ENCODE measurements around the gene KDM2A.

The KDM2A gene

GRCh38 chr11:67286621-67287333 is 167.7 kb downstream of the KDM2A start:
- DNase-seq (ENCODE audit: low spot score) = peak; percentile 94

DNA sequence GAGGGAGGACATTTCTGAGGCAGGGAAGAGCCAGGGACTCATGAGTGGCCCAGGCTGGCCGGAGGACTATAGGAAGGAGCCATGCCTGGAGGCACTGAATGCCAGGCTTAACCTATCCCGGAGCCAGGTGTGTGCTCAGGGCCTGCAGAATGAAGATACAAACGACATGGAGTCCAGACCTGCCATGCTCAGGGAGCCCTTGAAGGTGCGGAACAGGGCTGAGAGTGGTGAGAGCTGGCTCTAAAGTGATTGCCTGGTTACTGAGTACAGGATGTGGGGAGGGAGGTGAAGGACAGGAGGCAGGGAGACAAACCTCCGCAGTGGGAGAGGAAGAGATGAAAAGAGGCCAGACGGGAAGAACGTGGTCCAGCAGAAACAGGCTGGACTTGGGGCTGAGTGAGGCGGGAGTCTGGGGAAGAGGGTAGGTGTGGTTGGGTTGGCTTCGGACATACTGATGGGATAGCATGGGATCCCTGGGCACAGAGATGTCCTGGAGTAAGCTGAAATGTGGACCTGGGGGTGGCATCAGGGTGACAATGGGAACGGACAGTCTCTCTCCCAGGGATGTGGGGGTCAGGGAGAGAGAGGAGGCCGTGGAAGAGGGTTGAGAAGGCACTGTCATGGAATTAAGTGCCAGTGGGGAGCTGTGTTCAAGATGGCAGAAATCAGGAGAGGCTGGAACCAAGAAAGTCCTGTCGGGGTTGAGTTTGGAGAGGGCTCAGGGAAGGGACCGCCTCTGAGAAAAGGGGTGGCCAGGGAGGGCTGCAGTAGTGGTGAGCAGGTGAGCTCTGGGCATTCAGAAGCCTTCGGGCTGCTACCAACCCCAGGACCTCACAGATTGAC is 168.5 kb downstream of the KDM2A start:
- no peak for DNase-seq (ENCODE audit: low spot score)

- no peak for DNase-seq (ENCODE audit: low spot score)
Measured at GRCh38 chr11:67288198-67288451, 169.1 kb downstream of the KDM2A start.

DNA sequence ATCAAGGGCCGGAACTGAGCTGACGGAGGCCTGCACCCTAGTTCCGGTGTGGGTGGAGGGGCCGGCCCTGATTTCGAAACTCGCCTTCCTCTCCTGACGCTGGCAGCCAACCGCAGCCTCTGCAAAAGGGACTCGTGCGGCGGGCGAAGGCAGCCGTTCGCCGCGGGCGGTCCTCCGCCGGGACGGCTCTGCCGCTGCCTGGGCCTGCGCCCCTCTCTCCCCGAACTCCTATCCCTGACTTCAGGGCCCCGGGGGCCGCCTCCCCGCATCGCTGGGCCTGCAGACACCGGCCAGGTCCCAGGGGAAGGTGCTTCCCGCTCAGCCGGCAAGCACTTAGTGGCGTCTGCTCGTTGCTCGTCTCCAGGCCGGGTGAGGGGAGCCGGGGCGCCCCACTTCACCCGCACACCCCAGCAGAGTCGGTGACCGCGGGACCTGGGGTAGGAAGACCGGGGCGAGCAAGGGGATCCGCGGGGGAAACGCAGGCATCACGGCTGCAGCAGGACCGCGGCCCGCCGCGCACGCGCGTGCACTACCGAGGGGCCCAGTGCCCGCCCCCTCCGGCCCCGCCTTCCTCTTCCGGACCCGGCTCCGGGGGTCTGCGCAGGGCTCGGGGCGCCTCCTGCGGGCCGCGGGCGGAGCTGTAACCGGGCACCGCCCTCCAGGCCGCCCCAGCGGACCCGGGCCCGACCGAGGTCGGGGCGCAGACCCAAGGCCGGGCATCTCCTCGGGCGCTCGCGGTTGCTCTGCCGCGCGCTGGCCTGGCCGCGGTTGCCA is 169.6 kb downstream of the KDM2A start:
- peak; percentile 100 for DNase-seq (ENCODE audit: low spot score)

DNA sequence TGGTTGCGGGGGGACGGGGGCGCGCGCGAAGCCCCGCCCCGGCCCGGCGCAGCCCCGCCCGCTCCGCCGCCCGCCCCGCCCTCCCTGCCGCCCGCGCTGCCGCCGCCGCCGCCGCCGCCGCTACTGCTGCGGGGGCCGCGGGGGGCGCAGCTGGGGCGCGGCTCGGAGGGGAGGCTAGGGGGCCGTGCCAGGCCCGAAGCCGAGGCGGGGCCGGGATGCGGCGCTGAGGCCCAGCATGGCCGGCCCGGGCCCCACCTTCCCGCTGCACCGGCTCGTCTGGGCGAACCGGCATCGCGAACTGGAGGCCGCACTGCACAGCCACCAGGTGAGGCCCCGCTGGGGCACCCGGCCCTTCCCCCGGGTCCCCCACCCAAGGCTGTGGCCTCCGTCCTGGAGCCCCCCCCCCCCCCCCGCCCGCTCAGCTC is 170.2 kb downstream of the KDM2A start, which contains the start of gene ANKRD13D:
ANKRD13D (plus strand) TSS at position 78 of the 425 bp plus-strand sequence; CDS start at position 236, 158 bp downstream.
- no peak for DNase-seq (ENCODE audit: low spot score)

GRCh38 chr11:67289651-67290479 is 170.8 kb downstream of the KDM2A start:
- no peak for DNase-seq (ENCODE audit: low spot score)

DNA sequence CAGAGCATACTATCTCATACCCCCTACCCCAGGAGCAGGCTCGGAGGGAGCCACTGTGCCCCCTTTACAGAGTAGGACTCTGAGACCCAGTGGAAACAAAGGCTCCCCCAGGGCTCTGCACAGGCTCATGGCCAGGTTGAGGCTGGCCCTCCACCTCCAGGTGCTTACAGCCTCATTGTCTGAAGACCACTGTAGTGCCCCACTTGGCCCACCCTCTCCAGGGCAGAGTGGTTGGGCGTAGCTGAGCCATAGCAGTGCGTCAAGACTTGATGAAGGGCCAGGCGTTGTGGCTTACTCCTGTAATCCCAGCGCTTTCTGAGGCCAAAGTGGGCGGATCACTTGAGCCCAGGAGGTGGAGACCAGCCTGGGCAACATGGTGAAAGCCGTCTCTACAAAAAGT is 171.7 kb downstream of the KDM2A start:
- no peak for DNase-seq (ENCODE audit: low spot score)

DNA sequence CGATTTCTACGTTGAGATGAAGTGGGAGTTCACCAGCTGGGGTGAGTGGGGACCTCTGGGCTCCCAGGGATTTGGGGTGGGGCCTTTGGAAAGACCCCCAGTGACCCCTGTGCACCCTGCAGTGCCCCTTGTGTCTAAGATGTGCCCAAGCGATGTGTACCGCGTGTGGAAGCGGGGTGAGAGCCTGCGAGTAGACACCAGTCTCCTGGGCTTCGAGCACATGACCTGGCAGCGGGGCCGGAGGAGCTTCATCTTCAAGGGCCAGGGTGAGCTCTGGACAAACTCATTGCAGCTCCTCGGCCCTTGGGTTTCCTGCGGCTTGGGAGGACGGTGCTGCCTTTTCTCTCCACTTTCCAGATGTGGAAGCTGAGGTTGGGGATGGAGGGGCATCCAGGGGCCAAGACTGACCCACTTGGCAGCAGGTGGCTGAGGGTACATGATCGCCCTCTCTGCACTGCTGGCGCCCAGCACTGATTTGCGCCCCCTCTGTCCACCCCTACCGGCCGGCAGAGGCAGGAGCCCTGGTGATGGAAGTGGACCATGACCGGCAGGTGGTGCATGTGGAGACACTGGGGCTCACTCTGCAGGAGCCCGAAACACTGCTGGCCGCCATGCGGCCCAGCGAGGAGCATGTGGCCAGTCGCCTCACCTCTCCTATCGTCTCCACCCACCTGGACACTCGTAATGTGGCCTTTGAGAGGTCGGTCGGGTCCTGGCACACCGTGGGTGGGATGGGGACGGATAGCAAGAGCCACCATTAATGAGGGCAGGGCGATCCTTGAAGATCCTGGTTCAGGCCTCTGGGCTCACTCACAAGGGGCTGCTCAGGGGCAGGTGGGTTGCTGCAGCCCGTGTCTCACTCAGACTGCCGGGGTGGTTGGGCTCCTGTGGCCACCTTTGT is 172.7 kb downstream of the KDM2A start:
- DNase-seq (ENCODE audit: low spot score) = no peak

DNA sequence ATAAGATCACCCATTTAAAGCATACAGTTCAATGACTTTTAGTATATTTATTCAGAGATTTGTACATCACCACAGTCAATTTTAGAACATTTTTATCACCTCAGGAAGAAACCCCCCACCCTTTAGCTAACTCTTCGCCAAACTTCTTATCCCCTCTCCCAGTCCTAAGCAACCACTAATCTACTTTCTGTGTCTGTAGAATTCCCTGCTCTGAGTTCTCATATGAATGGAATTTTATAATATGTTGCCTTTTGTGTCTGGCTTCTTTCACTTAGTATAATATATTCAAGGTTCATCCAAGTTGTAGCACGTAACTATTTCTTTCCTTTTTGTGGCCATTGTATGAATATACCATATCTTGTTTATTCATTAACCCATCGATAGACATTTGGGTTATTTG is 173.6 kb downstream of the KDM2A start:
- DNase-seq (ENCODE audit: low spot score) = no peak

DNA sequence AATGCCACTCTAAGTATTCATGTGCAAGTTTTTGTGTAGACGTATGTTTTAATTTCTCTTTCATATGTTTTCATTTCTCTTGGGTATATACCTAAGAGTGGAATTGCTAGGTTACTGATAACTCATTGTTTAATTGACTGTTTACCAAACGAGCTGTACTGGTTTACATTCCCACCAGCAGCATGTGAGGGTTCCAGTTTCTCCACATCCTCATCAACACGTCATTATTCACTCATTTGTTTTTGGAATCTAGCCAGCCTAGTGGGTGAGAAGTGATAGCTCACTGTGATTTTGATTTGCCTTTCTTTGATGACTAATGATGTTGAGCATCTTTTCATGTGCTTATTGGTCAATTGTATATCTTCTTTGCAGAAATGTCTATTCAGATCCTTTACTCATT is 174.0 kb downstream of the KDM2A start:
- DNase-seq (ENCODE audit: low spot score) = no peak

DNA sequence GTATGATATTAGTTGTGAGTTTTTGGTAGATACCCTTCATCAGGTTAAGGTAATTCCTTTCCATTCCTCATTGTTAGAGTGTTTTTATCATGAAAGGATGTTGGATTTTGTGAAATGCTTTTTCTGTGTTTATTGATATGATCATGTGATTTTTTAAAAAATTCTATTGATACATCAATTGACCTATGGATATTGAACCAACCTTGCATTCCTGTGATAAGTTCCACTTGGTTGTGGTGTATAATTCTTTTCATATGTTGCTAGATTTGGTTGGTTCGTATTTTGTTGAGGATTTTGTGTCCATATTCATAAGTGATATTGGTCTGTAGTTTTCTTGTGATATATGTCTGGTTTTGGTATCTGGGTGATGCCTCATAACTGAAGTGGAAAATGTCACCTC is 176.8 kb downstream of the KDM2A start:
- DNase-seq (ENCODE audit: low spot score) = no peak

GRCh38 chr11:67298786-67299185 is 179.7 kb downstream of the KDM2A start:
- DNase-seq (ENCODE audit: low spot score) = no peak

DNA sequence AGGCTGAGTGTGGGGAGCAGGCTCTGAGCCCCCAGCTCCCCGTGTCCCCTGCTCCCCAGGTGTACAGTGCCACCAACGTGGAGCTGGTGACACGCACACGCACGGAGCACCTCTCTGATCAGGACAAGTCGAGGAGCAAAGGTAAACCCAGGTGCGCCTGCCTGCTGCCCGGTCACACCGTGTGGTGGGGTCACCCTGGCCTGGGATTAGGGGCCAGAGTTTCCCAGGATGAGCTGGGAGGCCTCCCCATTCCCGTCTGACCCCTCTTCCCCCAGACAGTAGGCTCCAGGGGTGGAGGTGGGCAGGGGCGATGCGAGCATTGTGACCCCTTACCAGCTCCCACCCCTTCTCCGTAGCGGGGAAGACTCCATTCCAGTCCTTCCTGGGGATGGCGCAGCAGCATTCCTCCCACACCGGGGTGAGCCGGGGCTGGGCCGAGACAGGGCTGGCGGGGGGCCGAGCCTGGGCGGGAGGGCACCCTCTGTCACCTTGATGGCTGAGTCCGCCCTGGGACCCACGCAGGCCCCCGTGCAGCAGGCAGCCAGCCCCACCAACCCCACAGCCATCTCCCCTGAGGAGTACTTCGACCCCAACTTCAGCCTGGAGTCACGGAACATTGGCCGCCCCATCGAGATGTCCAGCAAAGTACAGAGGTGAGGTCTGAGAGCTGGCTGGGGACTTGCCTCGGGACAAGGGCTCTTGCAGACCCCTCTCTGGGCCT is 180.6 kb downstream of the KDM2A start:
- no peak for DNase-seq (ENCODE audit: low spot score)

GRCh38 chr11:67300256-67300755 is 181.2 kb downstream of the KDM2A start:
- no peak for DNase-seq (ENCODE audit: low spot score)

- no peak for DNase-seq (ENCODE audit: low spot score)
Measured at GRCh38 chr11:67300756-67301312, 181.8 kb downstream of the KDM2A start.

- no peak for DNase-seq (ENCODE audit: low spot score)
Measured at GRCh38 chr11:67301313-67301921, 182.4 kb downstream of the KDM2A start.

DNA sequence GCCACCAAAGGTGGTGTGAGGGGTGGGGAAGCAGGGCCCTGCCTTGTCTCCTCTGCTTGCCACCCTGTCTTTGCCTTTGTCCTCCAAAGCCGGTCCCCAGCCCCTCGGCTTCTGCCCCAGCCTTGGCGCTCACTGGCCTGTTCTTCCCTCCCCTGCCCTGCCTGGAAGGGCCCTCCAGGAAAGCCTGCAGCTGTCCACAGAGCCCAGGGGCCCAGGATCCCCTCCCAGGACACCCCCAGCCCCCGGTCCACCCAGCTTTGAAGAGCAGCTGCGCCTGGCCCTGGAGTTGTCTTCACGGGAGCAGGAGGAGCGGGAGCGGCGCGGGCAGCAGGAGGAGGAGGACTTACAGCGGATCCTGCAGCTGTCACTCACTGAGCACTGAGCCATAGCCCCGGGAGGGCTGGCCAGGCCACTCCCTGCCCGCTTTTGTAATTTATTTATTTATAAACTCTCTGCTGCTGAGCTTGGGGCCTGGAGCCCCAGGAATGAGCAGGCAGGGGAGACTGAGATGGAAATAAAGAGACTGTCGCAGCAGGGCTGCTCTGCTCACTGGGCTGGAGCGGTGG is 183.0 kb downstream of the KDM2A start:
- DNase-seq (ENCODE audit: low spot score) = no peak

- DNase-seq (ENCODE audit: low spot score) = peak; percentile 99
Measured at GRCh38 chr11:67302571-67303131, 183.6 kb downstream of the KDM2A start.
